Ammon's horn (tissue), 1 donor: ENCODE measurements around the gene ARID1B.
"Not testable (repeated sequence)": the region's sequence is repeated elsewhere in the genome, so short reads cannot be mapped to it uniquely, and the experiment has no call there.

Source experiments
- DNase-seq: peaks from one replicate; pipeline ENCODE4 v3.0.0-alpha.2; 2016; ENCODE audit warnings: low spot score

Gene ARID1B

GRCh38 chr6:157133856-157134255, 356.7 kb downstream of the ARID1B start:
- no peak for DNase-seq

- DNase-seq = no peak
Measured at GRCh38 chr6:157134402-157135047, 357.3 kb downstream of the ARID1B start.

DNA sequence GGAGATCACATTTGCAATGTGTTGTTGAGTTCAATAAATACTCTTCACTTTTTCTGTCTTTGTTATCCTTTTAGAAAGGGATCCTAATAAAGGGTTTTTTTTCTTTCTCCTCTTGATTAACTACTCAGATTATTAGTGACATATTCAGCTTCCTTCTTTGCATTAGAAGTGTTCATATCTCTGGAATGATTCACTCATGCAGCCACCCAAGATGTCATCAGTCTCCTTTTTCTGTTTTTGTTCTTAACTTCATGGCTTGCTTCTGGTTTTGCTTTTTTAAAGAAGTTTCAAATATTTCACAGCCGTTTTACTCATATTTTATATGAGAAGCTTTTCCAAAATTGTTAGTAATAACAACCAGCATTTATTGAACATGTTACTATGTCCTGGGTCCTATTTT, 358.5 kb downstream of the ARID1B start:
- no peak for DNase-seq

GRCh38 chr6:157137501-157137900, 360.3 kb downstream of the ARID1B start:
- DNase-seq = no peak

GRCh38 chr6:157139054-157139708, 362.0 kb downstream of the ARID1B start:
- DNase-seq = no peak

- no peak for DNase-seq
Measured at GRCh38 chr6:157143171-157143889, 366.2 kb downstream of the ARID1B start.

- DNase-seq = no peak
Measured at GRCh38 chr6:157143890-157144798, 367.0 kb downstream of the ARID1B start.

DNA sequence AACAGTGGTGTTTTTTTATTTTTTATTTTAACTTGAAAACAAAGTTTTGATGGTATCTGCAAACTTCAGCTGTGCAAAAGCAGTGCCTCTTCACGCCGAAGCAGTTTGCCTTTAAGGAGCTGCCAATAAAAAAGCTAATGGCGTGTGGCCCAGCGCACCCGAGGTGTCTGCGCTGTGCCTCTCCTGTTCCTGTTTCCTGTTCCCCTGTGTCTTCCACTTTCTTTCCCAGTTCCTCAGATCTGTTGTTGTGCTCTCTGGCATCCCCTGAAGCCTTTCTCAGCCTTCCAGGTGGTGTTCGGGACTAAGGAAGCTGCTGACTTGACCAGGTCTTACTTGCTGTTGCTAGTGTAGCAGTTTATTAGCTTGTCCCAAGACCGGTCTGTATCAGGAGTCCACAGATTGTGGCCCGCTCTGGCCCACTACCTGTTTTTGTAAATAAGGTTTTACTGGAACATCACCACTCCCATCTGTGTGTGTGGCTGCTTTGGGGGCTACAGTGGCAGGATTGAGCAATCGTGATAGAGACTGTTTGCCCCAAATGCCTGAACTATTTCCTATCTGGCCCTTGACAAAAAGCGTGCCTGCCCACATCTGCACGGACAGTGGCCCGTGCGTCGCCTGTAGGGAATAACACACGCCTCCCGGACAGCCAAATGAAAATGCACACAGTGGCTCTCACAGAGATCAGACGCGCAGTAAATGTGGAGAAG, 367.8 kb downstream of the ARID1B start:
- no peak for DNase-seq

GRCh38 chr6:157145656-157146285, 368.6 kb downstream of the ARID1B start:
- DNase-seq = no peak

GRCh38 chr6:157147054-157148026, 370.2 kb downstream of the ARID1B start:
- DNase-seq = not testable (repeated sequence)

DNA sequence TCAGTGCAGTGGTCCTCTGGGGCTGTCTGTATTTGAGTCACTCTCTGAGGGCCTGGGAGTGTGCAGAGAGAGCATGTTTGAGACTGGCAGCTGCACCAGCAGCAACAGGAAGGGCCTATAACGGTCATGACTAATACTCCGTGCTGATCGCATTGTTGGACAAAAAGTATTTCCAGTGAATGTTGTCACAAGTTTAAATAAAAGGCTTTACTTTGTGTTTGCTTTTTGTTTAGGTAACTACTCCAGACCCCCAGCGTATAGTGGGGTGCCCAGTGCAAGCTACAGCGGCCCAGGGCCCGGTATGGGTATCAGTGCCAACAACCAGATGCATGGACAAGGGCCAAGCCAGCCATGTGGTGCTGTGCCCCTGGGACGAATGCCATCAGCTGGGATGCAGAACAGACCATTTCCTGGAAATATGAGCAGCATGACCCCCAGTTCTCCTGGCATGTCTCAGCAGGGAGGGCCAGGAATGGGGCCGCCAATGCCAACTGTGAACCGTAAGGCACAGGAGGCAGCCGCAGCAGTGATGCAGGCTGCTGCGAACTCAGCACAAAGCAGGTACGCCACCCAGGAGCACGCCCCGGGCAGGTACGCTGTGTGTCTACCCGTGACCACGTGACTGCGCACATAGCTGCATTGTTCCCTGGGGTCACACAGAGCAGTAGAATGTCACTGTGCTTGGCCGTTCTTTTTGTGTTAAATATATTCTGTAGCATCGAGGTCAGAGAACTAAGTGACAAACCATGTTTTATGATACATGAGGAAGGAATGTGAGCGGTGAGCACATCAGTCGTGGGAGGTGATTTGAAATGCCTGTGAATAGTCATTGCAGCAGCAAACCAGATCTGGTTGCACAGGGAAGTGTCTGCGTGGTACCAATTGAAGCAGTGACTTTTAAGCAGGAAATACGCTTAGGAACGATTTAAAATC, 371.5 kb downstream of the ARID1B start:
- peak; percentile 84 for DNase-seq

DNA sequence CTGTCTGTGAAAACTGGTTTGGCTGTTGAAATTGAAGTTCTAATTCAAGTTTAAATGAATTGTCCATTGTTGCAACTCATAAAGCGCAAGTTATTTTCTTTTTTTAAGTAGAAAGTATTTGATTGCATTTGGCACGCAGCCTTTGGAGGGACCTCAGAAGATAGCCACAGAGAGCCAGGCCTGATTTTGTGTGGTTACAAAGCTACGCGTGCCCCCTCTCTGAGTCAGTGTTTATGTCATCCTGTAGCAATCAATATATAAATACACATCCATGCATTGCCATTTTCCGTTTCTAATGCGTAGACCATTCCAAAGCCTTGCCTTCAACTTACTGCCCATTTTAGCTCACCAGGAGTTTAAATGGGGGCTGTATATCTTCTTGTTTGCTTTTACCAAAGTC, 372.9 kb downstream of the ARID1B start:
- no peak for DNase-seq

DNA sequence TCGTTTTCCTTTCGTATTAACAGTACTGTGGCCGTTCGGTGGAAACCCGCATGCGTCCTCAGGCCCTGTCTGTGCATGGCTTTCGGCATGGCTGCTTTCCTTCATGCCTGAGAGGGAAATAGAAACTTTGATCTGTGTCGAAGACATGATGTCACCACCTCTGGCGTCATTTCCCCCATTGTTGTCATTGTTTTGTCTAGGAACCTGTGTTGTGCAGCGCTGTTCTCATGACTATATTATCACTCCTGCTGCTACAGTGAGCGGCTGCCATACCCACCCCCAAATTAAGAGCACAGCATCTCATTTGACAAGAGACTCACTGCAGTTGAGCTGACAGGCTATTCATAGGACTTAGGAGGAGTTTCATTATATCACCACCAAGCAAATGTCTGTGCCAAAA, 373.9 kb downstream of the ARID1B start:
- no peak for DNase-seq

GRCh38 chr6:157151989-157152388, 374.8 kb downstream of the ARID1B start:
- DNase-seq = no peak

DNA sequence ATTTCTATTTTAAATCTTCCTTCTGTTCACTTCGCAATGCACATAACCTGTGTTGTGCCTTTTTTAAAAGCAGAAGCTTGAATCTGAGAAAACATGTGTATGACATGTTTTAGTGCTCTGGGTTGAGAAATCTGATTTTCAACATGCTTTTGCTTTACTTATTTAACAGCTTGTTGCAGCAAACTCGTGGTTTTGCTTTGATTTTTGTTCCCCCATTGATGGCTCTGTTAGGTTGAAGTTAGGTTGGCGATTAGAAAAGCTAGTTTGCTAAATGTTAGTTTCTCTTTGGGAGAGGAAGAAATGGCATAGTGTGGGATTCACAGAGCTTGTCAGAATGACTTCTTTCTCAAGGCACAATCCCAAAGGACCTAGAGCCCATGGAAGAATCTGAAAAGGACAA, 375.4 kb downstream of the ARID1B start:
- DNase-seq = no peak

- no peak for DNase-seq
Measured at GRCh38 chr6:157155804-157156203, 378.6 kb downstream of the ARID1B start.

DNA sequence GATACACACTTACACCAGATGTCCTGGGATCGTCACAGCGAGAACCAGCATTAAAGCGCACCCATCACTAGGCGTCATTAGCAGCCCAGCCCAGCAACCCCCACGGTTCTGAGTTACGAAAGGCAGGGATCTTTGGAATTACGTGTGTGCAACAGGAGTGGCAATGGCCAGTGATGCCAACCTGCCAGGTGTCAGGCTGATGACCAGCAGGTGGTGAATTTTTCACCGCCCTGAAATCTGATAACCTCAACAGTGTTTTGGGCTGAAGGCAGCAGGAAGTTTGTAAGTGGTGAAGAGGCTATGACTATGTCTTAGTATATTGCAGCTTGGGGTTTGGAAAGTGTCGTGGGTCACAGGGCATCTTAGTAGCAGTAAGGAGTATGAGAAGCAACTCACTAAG, 380.1 kb downstream of the ARID1B start:
- no peak for DNase-seq

GRCh38 chr6:157158456-157158855, 381.3 kb downstream of the ARID1B start:
- no peak for DNase-seq

- DNase-seq = no peak
Measured at GRCh38 chr6:157158897-157159296, 381.7 kb downstream of the ARID1B start.
